Left lung (tissue), 10 donors: ENCODE data around the gene RPS5. TPM values are rescaled to one million over a fixed set of nuclear protein-coding genes. Genes with fewer than 3 reads are reported as not detected.

ENCODE experiments used
- ATAC-seq: fragments of 200-7000 bp; cut with Tn5 transposase; one replicate; pipeline ENCODE4 v1.9.1; 2020; ENCODE audit warnings: moderate library complexity
- DNase-seq, 4 donors: peaks; one replicate each; pipeline ENCODE4 v3.0.0-alpha.2; 2013 to 2020
- H3K27ac ChIP-seq, 2 donors: fragments of 200-600 bp; sonication (generic) in 1 of 2; one replicate each; pipeline versions ENCODE4 v1.5.0 to v1.8.0; 2020 to 2021
- H3K27me3 ChIP-seq, 2 donors: fragments of 200-600 bp; sonication (generic) in 1 of 2; one replicate each; pipeline versions ENCODE4 v1.5.0 to v1.8.0; 2020 to 2021
- H3K36me3 ChIP-seq, 2 donors: fragments of 200-600 bp; sonication (generic) in 1 of 2; one replicate each; pipeline versions ENCODE4 v1.5.0 to v1.8.0; 2020 to 2021
- H3K4me1 ChIP-seq, 2 donors: fragments of 200-600 bp; one replicate each; pipeline ENCODE4 v1.8.0; 2021
- H3K4me3 ChIP-seq, 2 donors: fragments of 200-600 bp; sonication (generic) in 1 of 2; one replicate each; pipeline versions ENCODE4 v1.5.0 to v1.8.0; 2020 to 2021; ENCODE audit warnings: mild to moderate bottlenecking in 1 of 2
- H3K9me3 ChIP-seq, 2 donors: fragments of 200-600 bp; sonication (generic) in 1 of 2; one replicate each; pipeline versions ENCODE4 v1.5.0 to v1.8.0; 2020 to 2021
- intact Hi-C, 2 donors: fragments of 100-400 bp; cut with DNase I; formaldehyde crosslinking; loops; one replicate each; pipeline versions ENCODE4 v1.11.2 to v1.14.2; 2022
- polyA plus RNA-seq, 6 donors: library from polyadenylated mRNA; unstranded; fragments of 120-200 nt; gene quantifications; one replicate each; pipeline ENCODE4 v1.2.1, GENCODE V29; 2013; ENCODE audit not compliant: insufficient read length in 6 of 6
- total RNA-seq, 2 donors: library from RNA; stranded (reverse); fragmentation: NEBNext Ultra II Directional; extraction: Animal tissue kit (Norgen Biotek cat#: 25700); gene quantifications; one replicate each; pipeline ENCODE4 v1.2.1, GENCODE V29; 2021
- TF ChIP-seq, protein P1 (sequence below), 2 donors: fragments of 200-600 bp; sonication (generic) in 1 of 2; IDR thresholded peaks; one replicate each; pipeline versions ENCODE4 v1.5.0 to v1.8.0; 2021; ENCODE audit warnings: antibody characterized with exemption in 2 of 2
- donor health status: DM: no; HTN: yes; CAD: no.
- donor health status: DM: no; HTN: no; CAD: no.

Gene RPS5
- total and polyA plus RNA-seq, 8 donors = 842 to 1,479 (median 1,280) TPM

DNA sequence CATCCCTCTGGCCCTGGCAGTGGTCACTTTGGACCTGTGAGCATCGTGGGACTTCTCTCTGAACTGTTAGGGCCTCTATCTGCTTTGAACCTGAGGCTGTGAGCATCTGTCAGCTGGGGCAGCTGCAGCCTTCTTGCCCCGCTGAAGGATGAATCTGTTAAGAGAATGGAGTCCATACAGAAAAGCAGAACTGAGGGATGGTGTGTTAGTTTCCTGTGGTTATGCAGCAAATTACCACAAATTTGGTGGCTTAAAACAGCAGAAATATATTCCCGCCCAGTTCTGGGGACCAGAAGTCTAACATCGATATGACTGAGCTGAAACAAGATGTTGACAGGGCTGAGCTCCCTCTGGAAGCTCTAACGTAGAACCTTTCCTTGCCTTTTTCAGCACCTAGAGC, 22.9 kb upstream of the RPS5 start:
- H3K27me3 ChIP-seq = no peaks in the 10 kb centered on the region
- DNase-seq = no peak
- TF ChIP-seq, protein P1, sequence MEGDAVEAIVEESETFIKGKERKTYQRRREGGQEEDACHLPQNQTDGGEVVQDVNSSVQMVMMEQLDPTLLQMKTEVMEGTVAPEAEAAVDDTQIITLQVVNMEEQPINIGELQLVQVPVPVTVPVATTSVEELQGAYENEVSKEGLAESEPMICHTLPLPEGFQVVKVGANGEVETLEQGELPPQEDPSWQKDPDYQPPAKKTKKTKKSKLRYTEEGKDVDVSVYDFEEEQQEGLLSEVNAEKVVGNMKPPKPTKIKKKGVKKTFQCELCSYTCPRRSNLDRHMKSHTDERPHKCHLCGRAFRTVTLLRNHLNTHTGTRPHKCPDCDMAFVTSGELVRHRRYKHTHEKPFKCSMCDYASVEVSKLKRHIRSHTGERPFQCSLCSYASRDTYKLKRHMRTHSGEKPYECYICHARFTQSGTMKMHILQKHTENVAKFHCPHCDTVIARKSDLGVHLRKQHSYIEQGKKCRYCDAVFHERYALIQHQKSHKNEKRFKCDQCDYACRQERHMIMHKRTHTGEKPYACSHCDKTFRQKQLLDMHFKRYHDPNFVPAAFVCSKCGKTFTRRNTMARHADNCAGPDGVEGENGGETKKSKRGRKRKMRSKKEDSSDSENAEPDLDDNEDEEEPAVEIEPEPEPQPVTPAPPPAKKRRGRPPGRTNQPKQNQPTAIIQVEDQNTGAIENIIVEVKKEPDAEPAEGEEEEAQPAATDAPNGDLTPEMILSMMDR (IDR thresholded peaks at IDR 0.05) = no peak
- no peaks in the 10 kb centered on the region for H3K9me3 ChIP-seq
- H3K36me3 ChIP-seq = no peaks in the 10 kb centered on the region
- no peak overlapping the region for H3K27ac ChIP-seq
- intact Hi-C loops = no loop called here
- H3K4me1 ChIP-seq = peaks cover 4 to 19% of the 10 kb centered on the region in 2 donors
- no peak for ATAC-seq
- no peak overlapping the region for H3K4me3 ChIP-seq

DNA sequence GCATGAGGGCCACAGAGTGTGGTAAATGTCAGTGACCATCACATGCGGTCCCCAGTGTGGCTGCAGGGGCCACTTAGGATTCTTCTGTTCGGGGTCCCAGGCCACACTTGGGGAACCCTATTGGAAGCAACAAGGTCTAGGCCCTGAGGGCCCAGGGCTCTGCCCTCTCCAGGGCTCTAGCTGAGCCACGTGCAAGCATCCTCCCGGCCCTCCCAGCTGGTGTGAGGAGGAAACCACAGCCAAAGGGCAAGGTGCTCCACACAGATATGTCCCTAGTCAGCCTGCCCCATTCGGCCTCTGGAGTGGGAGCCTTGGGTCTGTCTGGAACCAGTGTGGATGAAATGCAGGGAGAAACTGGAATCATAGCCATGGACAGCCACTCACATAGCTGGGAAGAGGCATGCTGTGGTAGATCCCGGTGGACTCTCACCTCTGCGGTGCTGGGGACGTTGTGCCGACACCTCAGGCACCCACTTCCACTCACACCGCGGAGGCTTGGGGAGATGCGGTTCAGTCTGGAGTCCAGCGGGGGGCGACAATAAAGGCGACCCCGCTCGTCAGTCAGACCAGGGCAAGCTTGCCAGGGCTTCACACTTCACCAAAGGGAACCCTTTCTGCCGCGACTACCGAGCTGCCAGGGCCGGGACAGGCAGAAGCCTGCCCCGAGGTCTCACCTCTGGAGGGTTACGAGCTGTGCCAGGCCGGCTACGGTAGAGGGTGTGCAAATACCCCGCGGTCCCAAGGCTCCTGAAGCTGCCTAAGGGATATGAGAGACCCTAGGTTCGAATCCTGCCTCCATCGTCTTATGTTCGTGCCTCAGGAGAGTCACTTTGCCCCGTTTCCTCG, 20.3 kb upstream of the RPS5 start:
- H3K4me1 ChIP-seq = peaks cover under 1 to 15% of the 10 kb centered on the region in 2 donors
- H3K27ac ChIP-seq = no peak overlapping the region
- no peak overlapping the region for H3K4me3 ChIP-seq
- ATAC-seq (no peak), DNase-seq (peak in 1 of 4 donors; percentile 61)
- intact Hi-C loops = no loop called here
- H3K27me3 ChIP-seq = no peaks in the 10 kb centered on the region
- H3K9me3 ChIP-seq = no peaks in the 10 kb centered on the region
- H3K36me3 ChIP-seq = no peaks in the 10 kb centered on the region
- TF ChIP-seq, protein P1 (IDR thresholded peaks at IDR 0.05) = no peak

DNA sequence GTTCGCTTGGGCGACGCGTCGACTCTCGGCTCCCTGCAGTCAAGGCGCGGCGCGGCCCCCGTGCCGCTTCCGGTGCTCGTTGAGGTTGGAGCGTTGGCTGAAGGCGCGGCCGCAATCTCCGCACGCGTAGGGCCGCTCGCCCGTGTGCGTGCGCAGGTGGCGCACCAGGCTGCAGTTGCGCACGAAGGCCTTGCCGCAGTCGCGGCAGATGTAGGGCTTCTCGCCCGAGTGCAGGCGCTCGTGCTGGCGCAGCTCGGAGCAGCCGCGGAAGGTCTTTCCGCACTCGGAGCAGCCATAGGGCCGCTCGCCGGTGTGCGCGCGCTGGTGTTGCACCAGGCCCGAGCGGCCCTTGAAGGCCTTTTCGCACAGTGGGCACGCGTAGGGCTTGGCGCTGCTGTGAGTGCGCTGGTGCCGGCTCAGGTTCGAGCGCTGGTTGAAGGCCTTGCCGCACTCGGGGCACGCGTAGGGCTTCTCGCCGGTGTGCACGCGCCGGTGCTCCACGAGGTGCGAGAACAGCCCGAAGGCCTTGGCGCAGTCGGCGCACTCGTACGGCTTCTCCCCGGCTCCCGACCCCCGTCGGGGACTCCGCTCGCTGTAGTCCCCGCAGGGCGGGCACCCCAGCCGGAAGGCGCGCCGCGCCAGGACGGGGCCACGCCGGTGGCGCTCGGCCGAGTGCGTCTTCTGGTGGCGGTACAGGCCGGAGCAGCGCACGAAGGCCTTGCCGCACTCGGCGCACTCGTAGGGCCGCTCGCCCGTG, 19.2 kb upstream of the RPS5 start:
- ATAC-seq (no peak), DNase-seq (peak in 1 of 4 donors; percentile 77)
- TF ChIP-seq, protein P1 (IDR thresholded peaks at IDR 0.05) = no peak
- intact Hi-C loops = no loop called here
- Histone ChIP-seq H3K4me3 (no peak overlapping the region), H3K27ac (no peak overlapping the region), H3K27me3 (no peaks in the 10 kb centered on the region), H3K4me1 (peaks cover 0 to 13% of the 10 kb centered on the region in 2 donors), H3K9me3 (no peaks in the 10 kb centered on the region), H3K36me3 (no peaks in the 10 kb centered on the region)

DNA sequence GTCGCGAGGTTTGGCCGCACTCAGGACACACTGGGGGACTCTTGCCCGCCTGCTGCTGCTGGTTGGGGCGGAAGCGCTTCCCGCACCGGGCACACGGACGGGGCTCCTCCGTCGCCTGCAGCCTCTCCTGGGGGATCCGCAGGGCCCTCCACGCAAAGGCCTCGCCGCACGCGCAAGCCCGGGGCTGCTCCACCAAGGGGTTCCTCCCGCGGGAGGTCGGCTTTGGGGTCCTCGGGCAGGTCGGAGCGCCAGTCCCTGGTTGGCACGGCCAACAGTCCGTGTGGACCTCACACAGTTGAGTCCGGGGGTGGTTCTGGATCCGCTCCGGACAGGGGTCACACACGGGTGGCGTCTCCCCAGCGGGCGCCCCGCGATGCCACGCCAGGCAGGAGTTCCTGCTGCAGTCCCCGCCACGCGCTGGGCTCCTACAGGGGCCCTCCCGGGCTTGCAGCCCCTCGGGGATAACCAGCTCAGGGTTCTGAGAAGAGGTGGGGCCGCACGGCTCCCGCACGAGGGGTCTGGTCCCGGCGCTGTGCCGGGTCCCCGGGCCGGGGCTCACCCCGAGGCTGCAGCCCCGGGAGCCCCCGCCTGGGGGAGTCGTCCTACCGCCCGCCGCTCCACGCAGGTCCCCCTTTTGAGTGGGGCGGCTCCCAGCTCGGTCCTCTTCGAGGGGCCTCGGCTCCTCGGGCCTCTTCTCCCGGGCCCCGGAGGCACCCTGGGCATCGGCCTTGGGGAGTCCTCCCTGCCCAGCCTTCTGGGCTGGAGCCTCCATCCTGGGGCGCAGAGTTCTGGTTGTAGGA, 18.3 kb upstream of the RPS5 start:
- no peaks in the 10 kb centered on the region for H3K27me3 ChIP-seq
- peak in 1 of 4 donors; percentile 74 for DNase-seq
- H3K4me1 ChIP-seq = peaks cover 0 to 6% of the 10 kb centered on the region in 2 donors
- no peak overlapping the region for H3K27ac ChIP-seq
- no peaks in the 10 kb centered on the region for H3K9me3 ChIP-seq
- TF ChIP-seq, protein P1 (IDR thresholded peaks at IDR 0.05) = no peak
- no peak for ATAC-seq
- H3K36me3 ChIP-seq = no peaks in the 10 kb centered on the region
- no peak overlapping the region for H3K4me3 ChIP-seq
- intact Hi-C loops = no loop called here
